ENCODE measurements around the gene ROPN1. TPM values are rescaled to one million over a fixed set of nuclear protein-coding genes. Genes with fewer than 3 reads are reported as not detected.
A peak's percentile ranks its signal among the peaks of the same experiment; 100 is the strongest.
"Not testable (repeated sequence)": the region's sequence is repeated elsewhere in the genome, so short reads cannot be mapped to it uniquely, and the experiment has no call there.

Gene ROPN1
- not detected in 2 replicates for total RNA-seq (2014; rRNA removed; shearing (Covaris generic); ENCODE audit: low replicate concordance)

DNA sequence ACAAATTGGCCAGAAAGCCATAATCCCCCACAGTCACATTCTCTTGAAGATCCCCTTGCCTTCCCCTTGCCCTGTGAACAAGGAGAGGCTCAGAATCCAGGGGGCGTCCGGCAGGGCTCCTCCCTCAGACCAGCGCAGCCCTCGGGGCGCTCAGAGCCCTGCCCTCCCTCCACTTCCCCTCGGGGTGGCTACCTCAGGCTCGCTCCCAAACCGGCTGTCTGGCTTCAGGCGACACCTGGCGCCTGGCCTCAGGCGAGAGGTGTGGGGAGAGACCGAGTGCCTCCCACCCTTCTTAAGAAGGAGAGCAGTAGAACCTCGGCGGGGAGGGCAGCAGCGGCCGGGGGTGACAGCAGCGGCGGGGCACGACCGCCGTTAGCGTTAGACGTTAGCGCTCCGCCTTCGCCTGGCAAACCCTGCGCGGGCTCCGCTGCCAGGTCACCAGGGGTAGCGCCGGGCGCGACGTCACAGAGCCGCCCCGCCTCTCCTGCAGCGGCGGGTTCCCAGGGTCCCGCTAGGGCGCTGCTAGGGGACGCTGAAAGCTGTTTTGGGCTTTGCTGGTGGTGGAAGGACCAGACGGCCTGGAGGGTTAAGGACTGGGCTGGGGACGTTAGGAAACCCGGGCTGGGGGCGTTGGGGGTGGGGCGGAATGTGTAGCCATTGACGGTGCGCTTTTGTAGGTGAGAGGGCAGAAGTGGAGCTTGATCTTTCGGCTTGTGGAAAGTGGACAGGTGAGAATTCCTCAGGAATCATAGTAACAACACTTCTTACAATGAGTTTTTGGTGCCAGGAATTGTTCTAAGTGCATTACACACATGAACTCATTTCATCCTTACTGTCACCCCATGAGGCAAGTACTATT, at the start of gene ROPN1:
TSS of gene ROPN1 (minus strand) at position 395 of the 859 bp plus-strand sequence. CDS start 11,643 bp downstream, outside the sequence.
- H2AFZ ChIP-seq (ENCODE audit: low read length); H3K36me3 ChIP-seq (ENCODE audit: insufficient read depth, low read length); H3K4me1 ChIP-seq (ENCODE audit: low read length); H3K4me3 ChIP-seq (ENCODE audit: low read length); H3K4me2 ChIP-seq (ENCODE audit: low read depth, low read length, poor library complexity, severe bottlenecking); H3K9ac ChIP-seq (ENCODE audit: low read length); H3K9me2 ChIP-seq (replicated peaks; ENCODE audit: insufficient read depth, low read length); H3K27ac ChIP-seq (ENCODE audit: low read length); H4K20me1 ChIP-seq (ENCODE audit: insufficient read depth, low read depth, low read length); H3K79me2 ChIP-seq (ENCODE audit: low read length); H3K27me3 ChIP-seq (ENCODE audit: low read length); H3K9me3 ChIP-seq (ENCODE audit: low read length); DNase-seq: not testable (repeated sequence)

DNA sequence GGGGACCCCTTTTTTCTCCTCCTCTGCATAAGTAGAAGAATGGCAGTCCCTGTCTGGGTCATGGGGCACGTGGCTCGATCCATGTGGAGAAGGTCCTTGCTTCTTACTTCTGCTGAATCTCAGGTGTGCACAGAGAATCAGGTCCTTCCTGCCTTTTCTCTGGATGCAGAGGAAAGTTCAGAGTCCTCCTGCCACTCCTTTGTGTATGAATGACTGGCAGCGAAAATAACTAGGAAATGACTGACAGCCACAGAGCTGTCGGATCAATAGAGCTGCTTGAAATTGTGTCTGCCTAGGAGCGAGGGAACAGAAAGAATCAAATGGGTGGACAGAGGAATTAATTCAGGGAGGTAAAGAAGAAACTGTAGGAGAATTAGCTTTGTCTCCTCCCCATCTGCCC, 49.6 kb upstream of the ROPN1 start:
- Histone ChIP-seq H3K9me2 (replicated peaks; ENCODE audit: insufficient read depth, low read length) (no peaks in the 10 kb centered on the region), H3K9ac (ENCODE audit: low read length) (no peak overlapping the region), H3K9me3 (ENCODE audit: low read length) (no peaks in the 10 kb centered on the region), H2AFZ (ENCODE audit: low read length) (no peak overlapping the region), H3K4me2 (ENCODE audit: low read depth, low read length, poor library complexity, severe bottlenecking) (no peak overlapping the region), H3K4me1 (ENCODE audit: low read length) (no peaks in the 10 kb centered on the region), H3K27ac (ENCODE audit: low read length) (no peak overlapping the region), H3K79me2 (ENCODE audit: low read length) (no peaks in the 10 kb centered on the region), H4K20me1 (ENCODE audit: insufficient read depth, low read depth, low read length) (no peaks in the 10 kb centered on the region), H3K36me3 (ENCODE audit: insufficient read depth, low read length) (no peaks in the 10 kb centered on the region), H3K27me3 (ENCODE audit: low read length) (no peaks in the 10 kb centered on the region), H3K4me3 (ENCODE audit: low read length) (no peak overlapping the region)
- DNase-seq: no peak

- no peak overlapping the region for H3K9ac ChIP-seq (ENCODE audit: low read length)
- no peaks in the 10 kb centered on the region for H3K27me3 ChIP-seq (ENCODE audit: low read length)
- H4K20me1 ChIP-seq (ENCODE audit: insufficient read depth, low read depth, low read length): no peaks in the 10 kb centered on the region
- H3K27ac ChIP-seq (ENCODE audit: low read length): no peak overlapping the region
- no peak overlapping the region for H2AFZ ChIP-seq (ENCODE audit: low read length)
- no peak overlapping the region for H3K4me2 ChIP-seq (ENCODE audit: low read depth, low read length, poor library complexity, severe bottlenecking)
- H3K9me3 ChIP-seq (ENCODE audit: low read length): no peaks in the 10 kb centered on the region
- no peak overlapping the region for H3K4me3 ChIP-seq (ENCODE audit: low read length)
- H3K9me2 ChIP-seq (replicated peaks; ENCODE audit: insufficient read depth, low read length): no peaks in the 10 kb centered on the region
- no peaks in the 10 kb centered on the region for H3K79me2 ChIP-seq (ENCODE audit: low read length)
- DNase-seq: no peak
- H3K4me1 ChIP-seq (ENCODE audit: low read length): no peaks in the 10 kb centered on the region
- H3K36me3 ChIP-seq (ENCODE audit: insufficient read depth, low read length): no peaks in the 10 kb centered on the region
Measured at GRCh38 chr3:124037326-124037725, 45.4 kb upstream of the ROPN1 start.

DNA sequence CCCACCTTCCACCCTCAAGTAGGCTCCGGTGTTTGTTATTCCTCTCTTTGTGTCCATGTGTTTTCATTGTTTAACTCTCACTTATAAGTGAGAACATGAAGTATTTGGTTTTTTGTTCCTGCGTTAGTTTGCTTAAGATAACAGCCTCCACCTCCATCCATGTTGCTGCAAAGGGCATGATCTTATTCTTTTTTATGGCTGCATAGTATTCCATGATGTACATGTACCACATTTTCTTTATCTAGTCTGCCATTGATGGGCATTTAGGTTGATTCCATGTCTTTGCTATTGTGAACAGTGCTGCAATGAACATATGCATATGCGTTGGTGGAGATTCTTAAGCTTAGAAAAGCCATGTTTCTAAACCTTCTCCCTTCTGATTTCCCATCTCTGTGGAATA, 44.3 kb upstream of the ROPN1 start:
- DNase-seq; H3K4me2 ChIP-seq (ENCODE audit: low read depth, low read length, poor library complexity, severe bottlenecking); H2AFZ ChIP-seq (ENCODE audit: low read length); H3K79me2 ChIP-seq (ENCODE audit: low read length); H3K9ac ChIP-seq (ENCODE audit: low read length); H3K4me1 ChIP-seq (ENCODE audit: low read length); H3K9me3 ChIP-seq (ENCODE audit: low read length); H4K20me1 ChIP-seq (ENCODE audit: insufficient read depth, low read depth, low read length); H3K27ac ChIP-seq (ENCODE audit: low read length); H3K36me3 ChIP-seq (ENCODE audit: insufficient read depth, low read length); H3K9me2 ChIP-seq (replicated peaks; ENCODE audit: insufficient read depth, low read length); H3K4me3 ChIP-seq (ENCODE audit: low read length); H3K27me3 ChIP-seq (ENCODE audit: low read length): not testable (repeated sequence)

DNA sequence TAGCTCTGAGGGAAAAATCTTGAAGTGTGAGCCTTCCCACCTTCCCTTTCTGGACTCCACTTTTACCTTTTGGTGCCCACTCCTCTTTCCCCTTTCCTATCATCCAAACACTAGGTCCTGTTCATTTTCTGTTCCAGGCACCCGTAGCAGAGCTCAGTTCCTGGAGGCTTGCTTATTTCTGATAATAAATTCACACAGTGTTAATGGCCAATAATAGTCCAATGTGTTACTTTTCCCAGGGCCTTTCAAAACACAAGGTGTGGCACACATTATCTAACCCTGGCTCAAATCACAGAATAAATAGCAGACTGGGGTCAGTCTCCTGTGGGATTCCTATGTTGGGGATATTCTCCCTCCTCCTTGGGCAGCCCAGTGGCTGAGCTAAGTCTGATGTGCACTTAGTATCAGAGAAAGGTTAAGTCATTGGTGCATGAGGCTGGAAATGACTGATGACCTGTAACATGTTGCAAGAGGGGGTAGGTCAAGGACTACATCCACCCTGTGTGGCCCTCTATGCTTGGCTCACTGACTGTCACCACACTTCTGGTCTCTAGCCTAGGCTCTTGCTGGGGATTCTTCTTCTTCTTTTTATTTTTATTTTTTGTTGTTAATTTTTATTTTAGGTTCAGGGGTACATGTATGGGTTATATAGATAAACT, 43.7 kb upstream of the ROPN1 start:
- H3K9me2 ChIP-seq (replicated peaks; ENCODE audit: insufficient read depth, low read length): no peaks in the 10 kb centered on the region
- no peak overlapping the region for H3K9ac ChIP-seq (ENCODE audit: low read length)
- H3K27ac ChIP-seq (ENCODE audit: low read length): no peak overlapping the region
- H3K79me2 ChIP-seq (ENCODE audit: low read length): no peaks in the 10 kb centered on the region
- H4K20me1 ChIP-seq (ENCODE audit: insufficient read depth, low read depth, low read length): no peaks in the 10 kb centered on the region
- no peak overlapping the region for H3K4me2 ChIP-seq (ENCODE audit: low read depth, low read length, poor library complexity, severe bottlenecking)
- H3K4me3 ChIP-seq (ENCODE audit: low read length): no peak overlapping the region
- H3K36me3 ChIP-seq (ENCODE audit: insufficient read depth, low read length): no peaks in the 10 kb centered on the region
- no peak overlapping the region for H2AFZ ChIP-seq (ENCODE audit: low read length)
- H3K4me1 ChIP-seq (ENCODE audit: low read length): no peaks in the 10 kb centered on the region
- DNase-seq: peak; percentile 9
- no peaks in the 10 kb centered on the region for H3K9me3 ChIP-seq (ENCODE audit: low read length)
- H3K27me3 ChIP-seq (ENCODE audit: low read length): no peaks in the 10 kb centered on the region

- Histone ChIP-seq H2AFZ (ENCODE audit: low read length) (no peak overlapping the region), H3K27ac (ENCODE audit: low read length) (no peak overlapping the region), H3K4me1 (ENCODE audit: low read length) (no peaks in the 10 kb centered on the region), H3K36me3 (ENCODE audit: insufficient read depth, low read length) (no peaks in the 10 kb centered on the region), H3K9me2 (replicated peaks; ENCODE audit: insufficient read depth, low read length) (no peaks in the 10 kb centered on the region), H3K27me3 (ENCODE audit: low read length) (no peaks in the 10 kb centered on the region), H3K79me2 (ENCODE audit: low read length) (no peaks in the 10 kb centered on the region), H4K20me1 (ENCODE audit: insufficient read depth, low read depth, low read length) (no peaks in the 10 kb centered on the region), H3K9me3 (ENCODE audit: low read length) (no peaks in the 10 kb centered on the region), H3K4me3 (ENCODE audit: low read length) (no peak overlapping the region), H3K9ac (ENCODE audit: low read length) (no peak overlapping the region), H3K4me2 (ENCODE audit: low read depth, low read length, poor library complexity, severe bottlenecking) (no peak overlapping the region)
- no peak for DNase-seq
Measured at GRCh38 chr3:124034844-124035152, 42.9 kb upstream of the ROPN1 start.

- H3K9me2 ChIP-seq (replicated peaks; ENCODE audit: insufficient read depth, low read length): no peaks in the 10 kb centered on the region
- H3K9me3 ChIP-seq (ENCODE audit: low read length): no peaks in the 10 kb centered on the region
- H4K20me1 ChIP-seq (ENCODE audit: insufficient read depth, low read depth, low read length): no peaks in the 10 kb centered on the region
- H2AFZ ChIP-seq (ENCODE audit: low read length): no peak overlapping the region
- no peaks in the 10 kb centered on the region for H3K27me3 ChIP-seq (ENCODE audit: low read length)
- peak; percentile 29 for DNase-seq
- H3K9ac ChIP-seq (ENCODE audit: low read length): no peak overlapping the region
- H3K36me3 ChIP-seq (ENCODE audit: insufficient read depth, low read length): no peaks in the 10 kb centered on the region
- no peaks in the 10 kb centered on the region for H3K4me1 ChIP-seq (ENCODE audit: low read length)
- H3K4me2 ChIP-seq (ENCODE audit: low read depth, low read length, poor library complexity, severe bottlenecking): no peak overlapping the region
- H3K27ac ChIP-seq (ENCODE audit: low read length): no peak overlapping the region
- no peak overlapping the region for H3K4me3 ChIP-seq (ENCODE audit: low read length)
- no peaks in the 10 kb centered on the region for H3K79me2 ChIP-seq (ENCODE audit: low read length)
Measured at GRCh38 chr3:124034016-124034843, 42.3 kb upstream of the ROPN1 start.

DNA sequence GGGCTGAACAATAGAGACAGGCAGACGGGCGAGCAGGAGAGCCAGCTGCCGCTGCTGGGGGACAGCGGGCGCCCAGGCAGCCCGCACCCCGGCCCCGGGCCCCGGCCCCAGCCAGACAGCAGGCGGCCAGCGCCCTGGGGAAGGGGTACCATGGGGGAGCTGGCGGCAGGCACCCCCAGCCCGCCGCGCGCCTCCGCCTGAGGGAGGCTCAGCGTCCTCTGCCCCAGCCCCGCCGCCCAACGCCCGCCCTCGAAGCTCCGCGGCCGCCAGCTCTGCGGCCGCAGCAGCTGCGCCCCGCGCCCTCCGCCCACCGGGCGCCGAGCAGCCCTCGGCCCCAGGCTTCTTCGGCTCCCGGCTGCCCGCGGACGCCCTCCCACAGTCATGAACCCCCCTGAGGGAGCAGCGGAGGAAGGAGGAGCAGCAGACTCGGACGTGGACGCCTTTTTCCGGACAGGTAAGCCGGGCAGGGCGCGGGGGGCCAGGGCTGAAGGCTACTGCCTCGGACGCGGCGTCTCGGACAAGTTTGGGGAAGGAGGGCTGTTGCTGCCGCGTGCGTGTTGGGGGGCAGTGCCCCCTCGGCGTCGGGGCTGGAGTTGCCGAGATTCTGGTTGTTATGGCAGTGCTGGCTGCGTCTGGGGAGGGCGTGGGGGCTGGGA, 41.6 kb upstream of the ROPN1 start, which contains the start of gene KALRN:
TSS of gene KALRN (plus strand) at position 10 of the 656 bp plus-strand sequence.
- Histone ChIP-seq H3K9ac (ENCODE audit: low read length) (no peak within 1 kb of the TSS), H3K36me3 (ENCODE audit: insufficient read depth, low read length) (no peaks in the 10 kb centered on the region), H3K27ac (ENCODE audit: low read length) (no peak within 1 kb of the TSS), H3K27me3 (ENCODE audit: low read length) (no peaks in the 10 kb centered on the region), H3K79me2 (ENCODE audit: low read length) (no peaks in the 10 kb centered on the region), H3K9me2 (replicated peaks; ENCODE audit: insufficient read depth, low read length) (no peaks in the 10 kb centered on the region), H4K20me1 (ENCODE audit: insufficient read depth, low read depth, low read length) (no peaks in the 10 kb centered on the region), H3K4me1 (ENCODE audit: low read length) (no peaks in the 10 kb centered on the region), H3K9me3 (ENCODE audit: low read length) (no peaks in the 10 kb centered on the region), H2AFZ (ENCODE audit: low read length) (no peak within 1 kb of the TSS), H3K4me2 (ENCODE audit: low read depth, low read length, poor library complexity, severe bottlenecking) (no peak within 1 kb of the TSS), H3K4me3 (ENCODE audit: low read length) (no peak within 1 kb of the TSS)
- no peak for DNase-seq
